ENCODE measurements around the gene NLGN3.

NLGN3 gene

GRCh38 chrX:71144651-71145050, at the start of gene NLGN3:
Gene NLGN3 (plus strand): TSS chrX:71144841. CDS start chrX:71147750, 2,909 bp downstream.
- no peak for DNase-seq (ENCODE audit: low spot score)

- DNase-seq (ENCODE audit: low spot score) = no peak
Measured at GRCh38 chrX:71095033-71095432, 49.6 kb upstream of the NLGN3 start.

- DNase-seq (ENCODE audit: low spot score) = peak; percentile 88
Measured at GRCh38 chrX:71095555-71095980, 49.1 kb upstream of the NLGN3 start, which contains the start of gene FOXO4. Gene FOXO4 (plus strand): TSS chrX:71095851. CDS start chrX:71096529, 678 bp downstream.

GRCh38 chrX:71095981-71096759, 48.5 kb upstream of the NLGN3 start:
- peak; percentile 62 for DNase-seq (ENCODE audit: low spot score)

- DNase-seq (ENCODE audit: low spot score) = no peak
Measured at GRCh38 chrX:71096760-71097032, 47.9 kb upstream of the NLGN3 start.

- peak; percentile 75 for DNase-seq (ENCODE audit: low spot score)
Measured at GRCh38 chrX:71098302-71098701, 46.3 kb upstream of the NLGN3 start.

- DNase-seq (ENCODE audit: low spot score) = no peak
Measured at GRCh38 chrX:71098951-71099506, 45.6 kb upstream of the NLGN3 start.

- no peak for DNase-seq (ENCODE audit: low spot score)
Measured at GRCh38 chrX:71099736-71100135, 44.9 kb upstream of the NLGN3 start.

- no peak for DNase-seq (ENCODE audit: low spot score)
Measured at GRCh38 chrX:71100581-71101505, 43.8 kb upstream of the NLGN3 start.

GRCh38 chrX:71102292-71102691, 42.3 kb upstream of the NLGN3 start:
- DNase-seq (ENCODE audit: low spot score) = no peak

- DNase-seq (ENCODE audit: low spot score) = no peak
Measured at GRCh38 chrX:71103110-71103983, 41.3 kb upstream of the NLGN3 start.

- no peak for DNase-seq (ENCODE audit: low spot score)
Measured at GRCh38 chrX:71105628-71106027, 39.0 kb upstream of the NLGN3 start.

GRCh38 chrX:71106427-71106826, 38.2 kb upstream of the NLGN3 start, which contains the start of gene CXorf65:
Gene CXorf65 (minus strand): TSS chrX:71106740. CDS start chrX:71106556, 184 bp downstream.
- DNase-seq (ENCODE audit: low spot score) = no peak

GRCh38 chrX:71107245-71107644, 37.4 kb upstream of the NLGN3 start:
- DNase-seq (ENCODE audit: low spot score) = no peak

GRCh38 chrX:71107762-71108360, 36.8 kb upstream of the NLGN3 start:
- DNase-seq (ENCODE audit: low spot score) = no peak

- DNase-seq (ENCODE audit: low spot score) = no peak
Measured at GRCh38 chrX:71109051-71109450, 35.6 kb upstream of the NLGN3 start.

GRCh38 chrX:71111141-71111843, 33.3 kb upstream of the NLGN3 start, which contains the start of gene IL2RG:
Gene IL2RG (minus strand): TSS chrX:71111577. CDS start chrX:71111539, 38 bp downstream.
- no peak for DNase-seq (ENCODE audit: low spot score)

GRCh38 chrX:71111921-71112431, 32.7 kb upstream of the NLGN3 start:
- DNase-seq (ENCODE audit: low spot score) = no peak

GRCh38 chrX:71117358-71117757, 27.3 kb upstream of the NLGN3 start:
- DNase-seq (ENCODE audit: low spot score) = no peak

Measured in hematopoietic multipotent progenitor cell treated with erythropoietin and hydrocortisone succinate and interleukin-3 and kit ligand, for 15 days (in vitro differentiated cells).